B cell (primary cell): ENCODE measurements around the gene TRRAP.

ENCODE experiments used
- CTCF ChIP-seq: fragments of 200-600 bp; IDR thresholded peaks from one replicate; pipeline ENCODE4 v1.8.0; 2022; ENCODE audit warnings: antibody characterized with exemption, mild to moderate bottlenecking
- EZH2 ChIP-seq: IDR thresholded peaks from 2 replicates; pipeline ENCODE4 v1.6.1; 2012; ENCODE audit warnings: borderline replicate concordance, low read depth, mild to moderate bottlenecking, moderate library complexity, low read length; ENCODE audit not compliant: insufficient read depth, poor library complexity, severe bottlenecking

- TF ChIP-seq CTCF (no peak), EZH2 (no peak)
Measured at GRCh38 chr7:98907570-98907969, 29.2 kb downstream of the TRRAP start.
